Activated CD8-positive, alpha-beta memory T cell treated with anti-CD3 and anti-CD28 coated beads, Interleukin-2, amount 50 U/mL, for 4 hours (primary cell): Measurements from ENCODE around the gene GBGT1.
"Not testable (repeated sequence)": the region's sequence is repeated elsewhere in the genome, so short reads cannot be mapped to it uniquely, and the experiment has no call there.

Experiments
- DNase-seq: peaks from one replicate; pipeline ENCODE4 v3.0.0-alpha.2; 2020

The GBGT1 gene

GRCh38 chr9:133163504-133164172 lies at the start of gene GBGT1:
TSS of gene GBGT1 (minus strand) at chr9:133163914. CDS start at chr9:133162412, 1,502 bp downstream.
- DNase-seq = peak; percentile 36

GRCh38 chr9:133210609-133211008 lies 46.9 kb upstream of the GBGT1 start:
- no peak for DNase-seq

- no peak for DNase-seq
Measured at GRCh38 chr9:133210202-133210532, 46.5 kb upstream of the GBGT1 start.

- not testable (repeated sequence) for DNase-seq
Measured at GRCh38 chr9:133209327-133210201, 45.9 kb upstream of the GBGT1 start.

GRCh38 chr9:133208880-133209300 lies 45.2 kb upstream of the GBGT1 start, which contains the start of gene OBP2B:
TSS of gene OBP2B (minus strand) at chr9:133209250. CDS start at chr9:133209199, 51 bp downstream.
- DNase-seq = not testable (repeated sequence)

GRCh38 chr9:133208171-133208879 lies 44.6 kb upstream of the GBGT1 start:
- not testable (repeated sequence) for DNase-seq

- DNase-seq = no peak
Measured at GRCh38 chr9:133207540-133208170, 43.9 kb upstream of the GBGT1 start.

- DNase-seq = no peak
Measured at GRCh38 chr9:133207021-133207531, 43.4 kb upstream of the GBGT1 start.

- no peak for DNase-seq
Measured at GRCh38 chr9:133205996-133206931, 42.5 kb upstream of the GBGT1 start.

- not testable (repeated sequence) for DNase-seq
Measured at GRCh38 chr9:133205481-133205887, 41.8 kb upstream of the GBGT1 start.

GRCh38 chr9:133204993-133205336 lies 41.3 kb upstream of the GBGT1 start:
- no peak for DNase-seq

GRCh38 chr9:133204335-133204992 lies 40.8 kb upstream of the GBGT1 start:
- no peak for DNase-seq

- no peak for DNase-seq
Measured at GRCh38 chr9:133203506-133204075, 39.9 kb upstream of the GBGT1 start.

- no peak for DNase-seq
Measured at GRCh38 chr9:133202688-133203453, 39.2 kb upstream of the GBGT1 start.

GRCh38 chr9:133202145-133202513 lies 38.4 kb upstream of the GBGT1 start:
- DNase-seq = no peak

- no peak for DNase-seq
Measured at GRCh38 chr9:133201424-133202144, 37.9 kb upstream of the GBGT1 start.

GRCh38 chr9:133200631-133201030 lies 36.9 kb upstream of the GBGT1 start:
- DNase-seq = no peak

GRCh38 chr9:133199648-133200321 lies 36.1 kb upstream of the GBGT1 start:
- DNase-seq = peak; percentile 54

- DNase-seq = no peak
Measured at GRCh38 chr9:133195029-133195428, 31.3 kb upstream of the GBGT1 start.
